GM18505 (cell line): ENCODE data around the gene RGS6.

ENCODE experiments used
- ATAC-seq: cut with Tn5 transposase; IDR thresholded peaks from one replicate; pipeline ENCODE4 v1.9.1; 2021; ENCODE audit not compliant: unreplicated experiment
- POLR2A ChIP-seq: IDR thresholded peaks from 4 replicates; pipeline ENCODE4 v1.6.1; 2011; ENCODE audit warnings: borderline replicate concordance; ENCODE audit not compliant: insufficient read depth, insufficient read length; ENCODE audit errors: extremely low read depth

The RGS6 gene

GRCh38 chr14:72583316-72584272 is 651.4 kb downstream of the RGS6 start:
- TF ChIP-seq POLR2A, result no peak
- no peak for ATAC-seq

- ATAC-seq, result no peak
Measured at GRCh38 chr14:72588521-72588920, 656.3 kb downstream of the RGS6 start.

GRCh38 chr14:72589652-72590051 is 657.4 kb downstream of the RGS6 start:
- no peak for TF ChIP-seq POLR2A
- no peak for ATAC-seq

More at GRCh38 chr14:72588521-72588920, 656.3 kb downstream of the RGS6 start:
- TF ChIP-seq POLR2A, result no peak

- TF ChIP-seq POLR2A, result no peak
- no peak for ATAC-seq
Measured at GRCh38 chr14:72590577-72590976, 658.3 kb downstream of the RGS6 start.

- no peak for ATAC-seq
Measured at GRCh38 chr14:72591391-72591790, 659.2 kb downstream of the RGS6 start.

GRCh38 chr14:72594099-72594901 is 662.1 kb downstream of the RGS6 start:
- no peak for ATAC-seq
- TF ChIP-seq POLR2A, result no peak

More at GRCh38 chr14:72591391-72591790, 659.2 kb downstream of the RGS6 start:
- no peak for TF ChIP-seq POLR2A

- no peak for TF ChIP-seq POLR2A
- ATAC-seq, result no peak
Measured at GRCh38 chr14:72595152-72595862, 663.1 kb downstream of the RGS6 start.

- ATAC-seq, result no peak
- no peak for TF ChIP-seq POLR2A
Measured at GRCh38 chr14:72597252-72598233, 665.3 kb downstream of the RGS6 start.

GRCh38 chr14:72598306-72598705 is 666.1 kb downstream of the RGS6 start:
- ATAC-seq, result no peak
- TF ChIP-seq POLR2A, result no peak

- ATAC-seq, result no peak
- TF ChIP-seq POLR2A, result no peak
Measured at GRCh38 chr14:72599579-72600470, 667.6 kb downstream of the RGS6 start.
